GM18511 (cell line): ENCODE results near the gene ANO2.

Experiments
- ATAC-seq: cut with Tn5 transposase; IDR thresholded peaks from one replicate; pipeline ENCODE4 v1.9.1; 2021; ENCODE audit warnings: mild to moderate bottlenecking, moderate library complexity; ENCODE audit not compliant: unreplicated experiment

Gene ANO2

GRCh38 chr12:5733916-5734315 is 211.1 kb downstream of the ANO2 start:
- no peak for ATAC-seq

GRCh38 chr12:5733136-5733755 is 211.8 kb downstream of the ANO2 start:
- no peak for ATAC-seq

- no peak for ATAC-seq
Observed at GRCh38 chr12:5730962-5731361, 214.1 kb downstream of the ANO2 start.

GRCh38 chr12:5723711-5724252 is 221.3 kb downstream of the ANO2 start:
- no peak for ATAC-seq

GRCh38 chr12:5723071-5723470 is 222.0 kb downstream of the ANO2 start:
- ATAC-seq, result no peak

GRCh38 chr12:5720381-5721005 is 224.6 kb downstream of the ANO2 start:
- ATAC-seq, result no peak

GRCh38 chr12:5718680-5719079 is 226.4 kb downstream of the ANO2 start:
- ATAC-seq, result no peak

GRCh38 chr12:5718073-5718472 is 227.0 kb downstream of the ANO2 start:
- no peak for ATAC-seq

GRCh38 chr12:5716976-5717375 is 228.1 kb downstream of the ANO2 start:
- ATAC-seq, result no peak

- no peak for ATAC-seq
Observed at GRCh38 chr12:5716201-5716600, 228.9 kb downstream of the ANO2 start.

- no peak for ATAC-seq
Observed at GRCh38 chr12:5715021-5715420, 230.0 kb downstream of the ANO2 start.

- no peak for ATAC-seq
Observed at GRCh38 chr12:5713599-5714081, 231.4 kb downstream of the ANO2 start.

GRCh38 chr12:5710260-5710878 is 234.7 kb downstream of the ANO2 start:
- no peak for ATAC-seq

- ATAC-seq, result no peak
Observed at GRCh38 chr12:5708371-5708770, 236.7 kb downstream of the ANO2 start.

GRCh38 chr12:5706247-5706646 is 238.8 kb downstream of the ANO2 start:
- ATAC-seq, result no peak

- no peak for ATAC-seq
Observed at GRCh38 chr12:5705791-5706190, 239.3 kb downstream of the ANO2 start.

- no peak for ATAC-seq
Observed at GRCh38 chr12:5694759-5695409, 250.2 kb downstream of the ANO2 start.

- no peak for ATAC-seq
Observed at GRCh38 chr12:5692850-5693249, 252.2 kb downstream of the ANO2 start.

GRCh38 chr12:5691943-5692342 is 253.1 kb downstream of the ANO2 start:
- no peak for ATAC-seq

- no peak for ATAC-seq
Observed at GRCh38 chr12:5690240-5690639, 254.8 kb downstream of the ANO2 start.

- ATAC-seq, result no peak
Observed at GRCh38 chr12:5689773-5690172, 255.3 kb downstream of the ANO2 start.

- ATAC-seq, result no peak
Observed at GRCh38 chr12:5688226-5688625, 256.8 kb downstream of the ANO2 start.
